ENCODE results near the gene MAPKAPK2. TPM values are rescaled to one million over a fixed set of nuclear protein-coding genes. Genes with fewer than 3 reads are reported as not detected.

MAPKAPK2 gene
- total and polyA plus RNA-seq, 2 experiments from 2014 or later = 7.5 to 63.3 TPM

GRCh38 chr1:206713070-206713469 lies 28.4 kb downstream of the MAPKAPK2 start:
- H3K79me2 ChIP-seq (ENCODE audit: insufficient read depth) = peaks cover 100% of the 10 kb centered on the region
- in situ Hi-C loops (cut with MboI) = no loop called here
- no peak for DNase-seq
- peak overlapping the region; percentile 83 for H3K27ac ChIP-seq
- 0 out of 2 replicates have a peak, but pooled peaks cover 3% of the 10 kb centered on the region for H3K36me3 ChIP-seq (ENCODE audit: low read depth)
- TF ChIP-seq EZH2phosphoT487 (IDR thresholded peaks at IDR 0.05; ENCODE audit: insufficient read depth, low read depth) (no peak), EZH2 (IDR thresholded peaks at IDR 0.05; ENCODE audit: insufficient read depth, poor library complexity, severe bottlenecking) (no peak)
- H3K9ac ChIP-seq = no peak overlapping the region
- H3F3A ChIP-seq (ENCODE audit: insufficient read depth) = peaks cover 65% of the 10 kb centered on the region
- H3K9me3 ChIP-seq (ENCODE audit: low read depth) = no peaks in the 10 kb centered on the region
- no peaks in the 10 kb centered on the region for H3K27me3 ChIP-seq (replicated peaks; ENCODE audit: insufficient read depth)
- no peak overlapping the region for H3K4me3 ChIP-seq
- H3K4me2 ChIP-seq (ENCODE audit: unreplicated experiment) = no peak overlapping the region
- WGBS, 2 experiments (ENCODE audit: low coverage in 1 of 2, low lambda C conversion rate in 2 of 2, missing lambda C conversion rate in 2 of 2) = 93 to 94% methylated on average over 4 of the region's 4 CpGs
- no peak overlapping the region for H2AFZ ChIP-seq
- peaks cover 9% of the 10 kb centered on the region; the same call in 1 of the 2 replicates for H4K20me1 ChIP-seq (ENCODE audit: insufficient read depth)
- no peaks in the 10 kb centered on the region for H3K9me2 ChIP-seq (ENCODE audit: insufficient read depth)
- H3K4me1 ChIP-seq (ENCODE audit: insufficient read depth) = peaks cover 64% of the 10 kb centered on the region

- Histone ChIP-seq H3K4me2 (ENCODE audit: unreplicated experiment) (peak overlapping the region; percentile 68), H3K4me3 (peak overlapping the region; percentile 11; the same call in 1 of the 2 replicates), H4K20me1 (ENCODE audit: insufficient read depth) (peaks cover 9% of the 10 kb centered on the region; the same call in 1 of the 2 replicates), H3K9me2 (ENCODE audit: insufficient read depth) (no peaks in the 10 kb centered on the region), H3K9me3 (ENCODE audit: low read depth) (no peaks in the 10 kb centered on the region), H3K79me2 (ENCODE audit: insufficient read depth) (peaks cover 100% of the 10 kb centered on the region), H2AFZ (no peak overlapping the region), H3K36me3 (ENCODE audit: low read depth) (0 out of 2 replicates have a peak, but pooled peaks cover 3% of the 10 kb centered on the region), H3K27ac (peak overlapping the region; percentile 83), H3K4me1 (ENCODE audit: insufficient read depth) (peaks cover 58% of the 10 kb centered on the region), H3K27me3 (replicated peaks; ENCODE audit: insufficient read depth) (no peaks in the 10 kb centered on the region), H3K9ac (peak overlapping the region; percentile 73), H3F3A (ENCODE audit: insufficient read depth) (peaks cover 56% of the 10 kb centered on the region)
- DNase-seq = peak; percentile 87
- in situ Hi-C loops (cut with MboI) = no loop called here
- WGBS, 2 experiments (ENCODE audit: low coverage in 1 of 2, low lambda C conversion rate in 2 of 2, missing lambda C conversion rate in 2 of 2) = 16 to 19% methylated on average over 6 of the region's 6 CpGs
- no peak for TF ChIP-seq EZH2 (IDR thresholded peaks at IDR 0.05; ENCODE audit: insufficient read depth, poor library complexity, severe bottlenecking)
- no peak for TF ChIP-seq EZH2phosphoT487 (IDR thresholded peaks at IDR 0.05; ENCODE audit: insufficient read depth, low read depth)
Observed at GRCh38 chr1:206713910-206714312, 29.2 kb downstream of the MAPKAPK2 start.

GRCh38 chr1:206714331-206715058 lies 29.8 kb downstream of the MAPKAPK2 start:
- H3K79me2 ChIP-seq (ENCODE audit: insufficient read depth) = peaks cover 100% of the 10 kb centered on the region
- no peaks in the 10 kb centered on the region for H3K9me2 ChIP-seq (ENCODE audit: insufficient read depth)
- H3K9ac ChIP-seq = peak overlapping the region; percentile 73
- no peak overlapping the region for H2AFZ ChIP-seq
- peaks cover 9% of the 10 kb centered on the region; the same call in 1 of the 2 replicates for H4K20me1 ChIP-seq (ENCODE audit: insufficient read depth)
- peak overlapping the region; percentile 68 for H3K4me2 ChIP-seq (ENCODE audit: unreplicated experiment)
- in situ Hi-C loops (cut with MboI) = no loop called here
- H3K27me3 ChIP-seq (replicated peaks; ENCODE audit: insufficient read depth) = no peaks in the 10 kb centered on the region
- H3F3A ChIP-seq (ENCODE audit: insufficient read depth) = peaks cover 51% of the 10 kb centered on the region
- no peak for TF ChIP-seq EZH2phosphoT487 (IDR thresholded peaks at IDR 0.05; ENCODE audit: insufficient read depth, low read depth)
- no peak for TF ChIP-seq EZH2 (IDR thresholded peaks at IDR 0.05; ENCODE audit: insufficient read depth, poor library complexity, severe bottlenecking)
- peak overlapping the region; percentile 83 for H3K27ac ChIP-seq
- H3K36me3 ChIP-seq (ENCODE audit: low read depth) = 0 out of 2 replicates have a peak, but pooled peaks cover 3% of the 10 kb centered on the region
- H3K4me1 ChIP-seq (ENCODE audit: insufficient read depth) = peaks cover 52% of the 10 kb centered on the region
- H3K4me3 ChIP-seq = peak overlapping the region; percentile 22; the same call in 1 of the 2 replicates
- 34 to 40% methylated on average over 9 of the region's 9 CpGs for WGBS, 2 experiments (ENCODE audit: low coverage in 1 of 2, low lambda C conversion rate in 2 of 2, missing lambda C conversion rate in 2 of 2)
- H3K9me3 ChIP-seq (ENCODE audit: low read depth) = no peaks in the 10 kb centered on the region
- peak; percentile 78 for DNase-seq

GRCh38 chr1:206715120-206715519 lies 30.4 kb downstream of the MAPKAPK2 start:
- H3K36me3 ChIP-seq (ENCODE audit: low read depth) = 0 out of 2 replicates have a peak, but pooled peaks cover 3% of the 10 kb centered on the region
- peaks cover 100% of the 10 kb centered on the region for H3K79me2 ChIP-seq (ENCODE audit: insufficient read depth)
- no peaks in the 10 kb centered on the region for H3K27me3 ChIP-seq (replicated peaks; ENCODE audit: insufficient read depth)
- no peaks in the 10 kb centered on the region for H3K9me3 ChIP-seq (ENCODE audit: low read depth)
- 93 to 97% methylated on average over 4 of the region's 4 CpGs for WGBS, 2 experiments (ENCODE audit: low coverage in 1 of 2, low lambda C conversion rate in 2 of 2, missing lambda C conversion rate in 2 of 2)
- in situ Hi-C loops (cut with MboI) = no loop called here
- H3K9me2 ChIP-seq (ENCODE audit: insufficient read depth) = no peaks in the 10 kb centered on the region
- H3K27ac ChIP-seq = peak overlapping the region; percentile 83
- H3K4me2 ChIP-seq (ENCODE audit: unreplicated experiment) = peak overlapping the region; percentile 68
- no peak for TF ChIP-seq EZH2phosphoT487 (IDR thresholded peaks at IDR 0.05; ENCODE audit: insufficient read depth, low read depth)
- TF ChIP-seq EZH2 (IDR thresholded peaks at IDR 0.05; ENCODE audit: insufficient read depth, poor library complexity, severe bottlenecking) = no peak
- H3K4me3 ChIP-seq = 0 out of 2 replicates have a peak overlapping the region, but pooled peaks have one; percentile 22
- H3K9ac ChIP-seq = peak overlapping the region; percentile 47
- H4K20me1 ChIP-seq (ENCODE audit: insufficient read depth) = peaks cover 9% of the 10 kb centered on the region; the same call in 1 of the 2 replicates
- DNase-seq = no peak
- peaks cover 50% of the 10 kb centered on the region for H3F3A ChIP-seq (ENCODE audit: insufficient read depth)
- H2AFZ ChIP-seq = no peak overlapping the region
- peaks cover 46% of the 10 kb centered on the region for H3K4me1 ChIP-seq (ENCODE audit: insufficient read depth)

All from GM23248 (cell line).